GM18861 (cell line): ENCODE measurements around the gene LDB3.
A peak's percentile ranks its signal among the peaks of the same experiment; 100 is the strongest.
"Not testable (repeated sequence)": the region's sequence is repeated elsewhere in the genome, so short reads cannot be mapped to it uniquely, and the experiment has no call there.

Experiments used
- ATAC-seq: cut with Tn5 transposase; IDR thresholded peaks from one replicate; pipeline ENCODE4 v1.9.1; 2021; ENCODE audit not compliant: unreplicated experiment

Gene LDB3

GRCh38 chr10:86725980-86726676 is 57.8 kb downstream of the LDB3 start:
- ATAC-seq: no peak

DNA sequence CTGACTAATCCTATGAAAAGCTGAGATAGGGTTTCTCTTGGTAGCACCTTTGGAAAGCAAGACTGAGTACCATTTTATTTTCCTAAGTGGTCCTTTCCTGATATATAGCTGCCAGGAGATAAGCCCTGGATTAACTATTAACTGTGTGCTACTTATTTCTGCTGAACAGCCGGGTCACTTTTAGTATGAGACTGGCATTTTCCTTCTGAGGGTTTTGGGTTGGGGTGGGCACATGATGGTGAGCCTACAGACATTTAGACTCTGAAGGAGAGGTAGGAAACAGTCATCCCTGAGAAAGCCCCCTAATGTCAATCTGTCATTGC is 58.3 kb downstream of the LDB3 start:
- ATAC-seq: no peak

GRCh38 chr10:86727470-86727869 is 59.2 kb downstream of the LDB3 start:
- no peak for ATAC-seq

DNA sequence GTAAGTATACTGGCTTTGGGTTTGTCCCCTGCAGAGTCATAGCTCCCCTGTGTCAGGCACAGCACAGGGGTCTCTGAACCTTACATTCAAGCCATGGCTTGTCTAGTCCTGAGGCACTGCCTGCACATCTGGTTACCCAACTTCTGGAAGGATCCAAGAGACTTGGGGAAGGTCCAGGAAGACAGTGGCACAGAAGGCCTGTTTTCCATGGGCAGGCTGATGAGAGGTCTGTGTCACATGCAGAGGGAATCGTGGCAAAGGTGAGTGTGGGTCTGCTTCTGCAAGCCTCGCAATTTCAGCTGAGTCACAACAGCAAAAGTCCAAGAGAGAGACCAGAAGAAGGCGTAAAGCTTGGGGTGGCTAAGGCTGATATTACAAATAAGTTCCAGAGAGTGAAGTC is 59.7 kb downstream of the LDB3 start:
- no peak for ATAC-seq

DNA sequence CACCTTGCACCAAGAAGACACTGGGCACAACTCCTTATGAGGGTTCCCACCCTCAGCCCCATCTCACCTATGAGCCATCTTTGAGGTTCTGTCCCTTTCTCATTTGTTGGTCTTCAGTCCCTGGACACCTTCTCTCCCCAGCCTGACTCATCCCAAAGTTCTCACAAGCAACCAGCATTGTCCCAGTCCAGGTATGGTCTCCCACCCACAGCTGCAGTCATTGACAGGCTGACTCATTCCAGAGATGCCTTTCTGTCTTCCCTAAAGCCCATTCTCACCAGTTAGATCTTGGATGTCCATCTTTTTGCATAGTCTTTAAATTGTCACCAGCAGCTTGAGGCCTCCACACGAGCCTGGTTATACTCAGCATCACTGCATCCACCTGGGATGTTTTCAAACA is 61.4 kb downstream of the LDB3 start:
- ATAC-seq: no peak

DNA sequence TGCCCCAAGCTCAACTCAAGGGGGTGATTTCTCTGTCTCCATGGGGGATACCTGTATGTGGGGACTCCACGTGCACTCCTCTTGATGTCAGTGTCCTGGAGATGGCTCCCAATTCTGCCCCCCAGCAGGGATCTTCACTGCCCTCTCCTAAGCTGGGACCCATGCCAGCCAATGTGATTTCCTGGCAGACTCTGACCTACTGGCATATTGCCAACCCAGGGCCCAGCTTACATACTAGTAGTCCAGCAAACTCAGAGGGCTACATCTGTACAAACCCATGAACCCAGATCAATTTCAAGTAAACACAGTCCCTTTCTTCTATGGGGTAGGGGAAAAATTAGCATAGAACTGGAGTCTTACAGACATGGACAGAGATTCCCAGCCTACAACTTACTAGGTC is 61.9 kb downstream of the LDB3 start:
- no peak for ATAC-seq

DNA sequence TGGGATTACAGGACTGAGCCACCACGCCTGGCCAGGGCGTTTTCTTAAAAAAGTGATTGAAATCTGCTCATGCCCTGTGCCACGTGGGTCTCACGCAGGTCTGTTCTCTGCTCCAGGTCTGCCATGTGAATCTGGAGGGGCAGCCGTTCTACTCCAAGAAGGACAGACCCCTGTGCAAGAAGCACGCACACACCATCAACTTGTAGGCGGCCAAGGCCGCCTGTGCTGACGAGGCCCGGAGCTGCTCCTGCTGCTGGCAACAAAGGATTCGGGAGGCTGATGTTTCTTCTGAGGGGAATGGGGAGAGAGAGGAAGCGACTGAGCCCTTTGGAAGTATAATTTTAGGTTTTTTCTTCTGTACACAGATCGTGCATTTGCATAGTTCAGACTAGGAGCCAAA is 64.5 kb downstream of the LDB3 start:
- ATAC-seq: no peak

DNA sequence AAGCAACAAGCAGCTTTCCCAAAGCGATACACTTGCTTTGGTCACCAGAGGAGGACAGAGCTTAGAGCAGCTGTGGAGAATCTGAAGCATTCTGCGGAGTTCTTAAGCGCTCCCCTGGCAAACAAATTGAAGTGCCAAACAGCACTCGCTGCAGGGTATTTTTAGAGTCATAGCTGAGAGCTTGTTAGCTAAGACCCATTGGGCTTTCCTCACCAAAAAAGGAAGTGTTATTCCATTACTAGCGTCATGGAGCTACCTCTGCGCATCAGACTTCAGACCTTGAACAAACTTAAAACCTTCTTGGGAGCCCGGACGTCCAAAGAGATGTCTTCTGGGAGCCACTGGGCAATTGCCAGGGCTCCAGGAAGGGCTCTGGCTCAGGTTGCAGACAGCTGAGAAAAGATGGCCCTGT is 65.0 kb downstream of the LDB3 start:
- no peak for ATAC-seq

- ATAC-seq: no peak
Measured at GRCh38 chr10:86734207-86734988, 66.1 kb downstream of the LDB3 start.

DNA sequence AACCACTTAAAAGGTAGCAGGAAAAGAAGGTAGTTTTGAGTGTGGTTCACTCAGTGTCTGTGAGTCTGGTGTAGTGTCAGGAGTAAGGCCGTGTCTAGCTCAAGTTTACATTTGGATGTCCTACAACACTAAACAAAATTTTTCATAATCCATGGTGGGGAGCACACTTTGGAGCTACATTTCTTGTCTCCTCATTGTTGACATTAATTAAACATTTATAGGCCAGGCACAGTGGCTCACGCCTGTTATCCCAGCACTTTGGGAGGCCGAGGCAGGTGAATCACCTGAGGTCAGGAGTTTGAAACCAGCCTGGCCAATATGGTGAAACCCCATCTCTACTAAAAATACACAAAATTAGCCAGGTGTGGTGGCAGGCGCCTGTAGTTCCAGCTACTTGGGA is 67.0 kb downstream of the LDB3 start:
- not testable (repeated sequence) for ATAC-seq

GRCh38 chr10:86742230-86742629 is 73.9 kb downstream of the LDB3 start:
- no peak for ATAC-seq

GRCh38 chr10:86744067-86744725 is 75.9 kb downstream of the LDB3 start:
- ATAC-seq: no peak

GRCh38 chr10:86747796-86748581 is 79.7 kb downstream of the LDB3 start:
- ATAC-seq: no peak

GRCh38 chr10:86749854-86750253 is 81.5 kb downstream of the LDB3 start:
- ATAC-seq: no peak

DNA sequence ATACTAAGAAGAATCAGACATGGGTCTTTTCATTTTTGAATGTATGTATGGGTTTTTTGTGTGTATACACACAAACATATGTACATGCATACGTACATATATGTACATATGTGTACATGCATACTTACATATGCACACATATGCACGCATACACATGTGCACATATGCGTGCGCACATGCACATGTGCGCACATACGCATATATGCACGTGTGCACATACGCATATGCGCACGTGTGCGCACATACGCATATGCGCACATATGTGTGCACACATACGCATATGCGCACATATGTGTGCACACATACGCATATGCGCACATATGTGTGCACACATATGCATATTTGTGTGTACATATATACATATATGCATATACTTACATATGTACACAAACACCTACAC is 83.2 kb downstream of the LDB3 start:
- ATAC-seq: no peak

DNA sequence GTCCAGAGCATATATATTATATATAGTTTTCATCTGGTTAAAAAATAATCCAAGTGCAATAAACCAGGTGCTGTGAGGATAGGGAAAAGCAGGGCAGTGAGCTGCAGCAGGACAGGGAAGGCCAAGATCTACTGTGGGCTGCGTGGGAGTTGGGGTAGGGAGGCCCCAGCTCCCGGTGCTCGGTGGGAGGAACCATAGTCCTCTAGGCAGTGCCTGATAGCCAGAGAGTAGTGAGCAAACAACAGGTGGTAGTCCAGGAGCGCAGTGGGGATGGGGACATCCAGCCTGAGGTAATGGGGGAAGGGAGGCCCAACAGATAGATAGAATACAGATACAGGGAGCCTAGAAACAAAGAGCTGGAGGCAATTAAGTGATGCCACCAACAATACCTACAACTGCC is 84.0 kb downstream of the LDB3 start:
- no peak for ATAC-seq

- no peak for ATAC-seq
Measured at GRCh38 chr10:86753051-86753450, 84.7 kb downstream of the LDB3 start.

GRCh38 chr10:86753638-86754434 is 85.5 kb downstream of the LDB3 start:
- ATAC-seq: no peak

DNA sequence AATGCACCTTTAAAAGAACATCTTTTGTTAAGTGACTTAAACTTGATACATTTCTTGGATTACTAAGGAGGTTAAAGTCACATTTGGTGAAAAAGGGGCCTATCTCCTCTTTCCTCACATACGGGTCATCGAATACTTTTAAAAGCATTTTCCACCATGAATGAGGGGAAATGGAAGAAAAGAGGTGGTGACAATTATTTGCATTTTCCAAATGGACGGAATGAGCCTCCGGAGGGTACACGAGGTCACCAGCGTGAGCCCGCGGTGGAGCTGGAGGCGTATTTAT is 87.1 kb downstream of the LDB3 start:
- no peak for ATAC-seq

DNA sequence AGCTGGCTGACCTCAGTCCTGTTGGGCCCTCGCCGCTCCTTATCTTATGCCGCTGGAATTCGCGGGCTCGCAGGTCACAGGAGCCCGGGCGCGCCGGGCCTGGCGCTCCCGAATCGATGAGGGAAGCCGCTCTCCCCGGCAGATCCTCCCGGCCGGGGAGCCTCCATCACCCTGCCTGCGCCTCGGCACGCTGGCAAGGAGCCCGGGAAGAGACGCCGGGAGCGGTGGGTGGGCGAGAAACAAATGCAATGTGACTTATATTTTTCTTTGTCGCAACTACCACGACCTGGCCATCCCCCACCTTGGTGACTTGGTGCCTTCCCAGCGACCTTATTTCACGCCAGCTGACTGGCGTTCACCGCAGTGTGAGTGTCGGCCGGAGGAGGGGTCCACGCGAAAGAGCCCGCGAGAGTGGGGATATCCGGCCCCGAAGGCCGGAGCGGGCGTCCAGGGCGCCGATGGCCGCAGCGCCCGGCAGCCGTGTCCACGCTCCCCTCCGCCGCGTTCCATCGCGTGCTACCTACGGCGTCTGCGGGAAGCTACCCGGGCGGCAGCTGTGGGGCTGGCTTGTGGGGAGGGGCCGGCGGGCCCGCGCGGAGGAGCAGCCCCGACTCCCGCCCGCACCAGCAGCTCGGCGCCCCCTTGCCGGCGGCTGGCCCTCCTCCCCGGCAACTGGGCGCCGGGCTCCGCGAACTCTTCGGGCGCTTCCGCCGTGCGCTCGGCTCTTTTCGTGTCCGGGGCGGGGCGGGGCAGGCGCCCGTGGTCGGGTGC is 87.6 kb downstream of the LDB3 start:
- peak; percentile 64 for ATAC-seq
